LoVo (cell line): ENCODE measurements around the gene ATRN.
"Not testable (repeated sequence)": the region's sequence is repeated elsewhere in the genome, so short reads cannot be mapped to it uniquely, and the experiment has no call there.

ENCODE experiments used
- DNase-seq: peaks from one replicate; pipeline ENCODE4 v3.0.0-alpha.2; 2016; ENCODE audit warnings: low spot score

Gene ATRN

DNA sequence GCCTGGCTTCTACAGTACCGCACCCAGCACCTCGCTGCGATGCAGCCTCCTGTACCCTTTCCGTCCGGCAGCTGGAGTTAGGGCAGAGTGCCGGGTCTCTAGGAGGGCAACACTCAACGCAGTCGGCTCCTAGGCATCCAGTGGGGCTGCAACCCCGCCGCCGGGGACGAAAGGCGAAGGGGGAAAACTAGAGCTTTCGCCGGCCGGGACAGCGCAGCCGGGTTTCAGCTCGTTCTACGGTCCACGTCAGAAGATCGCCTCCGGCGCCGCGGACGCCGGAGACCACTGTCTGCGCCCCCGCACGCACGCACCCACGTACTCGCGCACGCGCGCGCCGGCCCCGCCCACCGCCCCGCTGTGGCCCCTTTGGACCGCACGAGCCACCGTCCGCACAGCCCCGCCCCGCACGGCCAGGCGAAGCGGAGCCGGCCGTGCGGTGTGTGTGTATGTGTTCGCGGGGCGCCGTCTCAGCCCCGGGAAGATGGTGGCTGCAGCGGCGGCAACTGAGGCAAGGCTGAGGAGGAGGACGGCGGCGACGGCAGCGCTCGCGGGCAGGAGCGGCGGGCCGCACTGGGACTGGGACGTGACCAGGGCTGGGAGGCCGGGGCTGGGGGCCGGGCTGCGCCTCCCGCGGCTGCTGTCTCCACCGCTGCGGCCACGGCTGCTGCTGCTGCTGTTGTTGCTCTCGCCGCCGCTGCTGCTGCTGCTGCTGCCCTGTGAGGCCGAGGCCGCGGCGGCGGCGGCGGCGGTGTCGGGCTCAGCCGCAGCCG, at the start of gene ATRN:
TSS of gene ATRN (plus strand) at position 392 of the 770 bp plus-strand sequence. CDS start at position 482, 90 bp downstream.
- DNase-seq = peak; percentile 89

DNA sequence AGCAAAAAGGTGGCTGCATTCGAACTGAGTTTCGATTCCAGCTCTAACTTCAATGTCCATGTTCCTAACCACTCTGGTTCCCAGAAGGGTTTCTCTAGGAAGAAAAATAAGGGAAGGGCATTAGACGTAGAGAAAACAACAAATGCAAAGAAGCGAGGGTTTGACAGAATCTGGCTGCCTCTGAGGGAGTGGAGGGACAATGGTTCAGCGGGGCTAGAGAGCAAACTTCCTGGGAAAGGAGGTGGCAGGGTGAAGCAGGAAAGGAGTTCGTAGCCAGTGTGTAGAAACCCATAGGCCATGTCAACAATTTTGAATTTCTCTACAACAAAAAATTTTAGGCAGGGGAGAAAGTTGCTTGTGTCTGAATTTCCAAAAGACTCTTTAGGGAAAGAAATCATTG, 48.8 kb upstream of the ATRN start:
- no peak for DNase-seq

GRCh38 chr20:3423126-3423525, 47.7 kb upstream of the ATRN start:
- no peak for DNase-seq

DNA sequence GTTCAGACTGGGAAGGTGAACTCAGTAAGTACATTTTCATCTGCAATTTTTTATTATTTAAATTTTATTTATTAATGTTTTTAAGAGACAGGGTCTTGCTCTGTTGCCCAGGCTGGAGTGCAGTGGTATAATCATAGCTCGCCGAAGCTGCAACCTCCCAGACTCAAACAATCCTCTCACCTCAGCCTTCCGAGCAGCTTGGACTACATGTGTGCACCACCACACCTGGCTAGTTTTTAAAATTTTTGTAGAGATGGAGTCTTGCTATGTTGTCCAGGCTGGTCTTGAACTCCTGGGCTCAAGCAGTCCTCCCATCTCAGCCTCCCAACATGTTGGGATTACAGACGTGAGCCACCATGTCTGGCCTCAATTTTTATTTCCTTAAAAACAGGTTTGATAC, 44.1 kb upstream of the ATRN start:
- not testable (repeated sequence) for DNase-seq

DNA sequence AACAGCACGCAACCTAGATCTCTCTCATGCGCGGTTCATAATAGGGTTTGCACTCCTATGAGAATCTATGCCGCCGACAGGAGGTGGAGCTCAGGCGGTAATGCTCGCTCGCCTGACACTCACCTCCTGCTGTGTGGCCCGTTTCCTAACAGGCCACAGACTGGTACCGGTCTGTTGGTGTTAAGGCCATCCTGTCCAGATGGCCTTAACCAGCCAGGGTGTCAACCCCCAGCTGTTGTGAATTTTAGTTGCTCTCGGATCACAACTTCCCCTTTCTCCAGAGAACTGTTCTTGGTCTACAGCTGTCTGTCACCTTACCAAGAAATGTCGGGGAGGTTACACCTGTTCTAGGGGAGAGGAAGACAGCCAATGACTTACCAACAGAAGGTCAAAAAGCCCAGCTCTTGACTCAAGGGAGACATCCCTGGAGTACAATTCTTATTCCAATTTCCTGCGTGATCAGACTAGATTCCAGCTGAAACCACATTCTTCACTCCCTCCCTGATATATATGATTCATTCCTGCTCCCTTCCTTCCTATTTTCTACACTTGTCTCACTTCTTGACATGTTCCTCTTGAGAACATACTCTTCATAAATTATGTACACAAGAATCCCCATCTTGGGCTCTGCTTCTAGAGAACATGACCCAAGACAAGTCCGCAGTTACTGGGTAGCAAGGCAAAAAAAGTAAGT, 40.3 kb upstream of the ATRN start:
- no peak for DNase-seq

DNA sequence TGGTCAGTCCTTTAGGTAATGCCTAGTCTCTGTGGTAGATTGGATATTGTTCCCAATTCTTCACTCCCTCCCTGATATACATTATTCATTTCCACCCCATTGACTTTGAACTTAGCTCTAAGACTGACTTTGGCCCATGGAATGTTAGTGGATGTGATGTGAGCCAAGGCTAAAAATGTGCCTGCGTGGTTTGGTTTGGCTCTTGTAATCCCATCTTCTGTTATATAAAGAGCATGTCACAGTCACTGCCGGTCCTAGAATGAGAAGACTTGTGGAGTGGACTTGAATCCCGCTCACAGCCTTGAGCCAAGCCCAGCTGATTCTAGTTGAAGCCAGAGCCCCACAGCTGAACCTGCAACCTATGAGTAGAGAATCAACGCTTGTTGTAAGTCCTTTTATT, 39.7 kb upstream of the ATRN start:
- no peak for DNase-seq

GRCh38 chr20:3432844-3433243, 38.0 kb upstream of the ATRN start:
- no peak for DNase-seq

DNA sequence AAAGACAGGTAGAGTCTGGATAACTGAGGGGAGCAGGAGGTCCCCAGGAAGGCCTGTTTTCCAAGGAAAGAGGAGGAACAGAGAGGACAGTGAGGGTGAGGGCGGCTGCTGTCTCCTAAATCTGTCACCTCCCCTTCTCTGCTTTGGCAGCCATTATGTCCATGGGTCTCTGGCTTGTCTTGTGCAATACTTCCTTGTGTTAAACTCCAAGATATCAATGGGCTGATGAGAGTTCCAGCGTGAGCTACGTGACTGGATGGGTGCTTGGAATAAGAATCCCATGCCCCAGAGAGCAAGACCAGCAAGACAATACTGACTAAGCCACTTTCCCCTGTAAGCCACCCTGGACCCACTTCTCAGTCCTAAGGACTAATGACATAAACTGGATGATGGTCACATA, 37.1 kb upstream of the ATRN start:
- no peak for DNase-seq

DNA sequence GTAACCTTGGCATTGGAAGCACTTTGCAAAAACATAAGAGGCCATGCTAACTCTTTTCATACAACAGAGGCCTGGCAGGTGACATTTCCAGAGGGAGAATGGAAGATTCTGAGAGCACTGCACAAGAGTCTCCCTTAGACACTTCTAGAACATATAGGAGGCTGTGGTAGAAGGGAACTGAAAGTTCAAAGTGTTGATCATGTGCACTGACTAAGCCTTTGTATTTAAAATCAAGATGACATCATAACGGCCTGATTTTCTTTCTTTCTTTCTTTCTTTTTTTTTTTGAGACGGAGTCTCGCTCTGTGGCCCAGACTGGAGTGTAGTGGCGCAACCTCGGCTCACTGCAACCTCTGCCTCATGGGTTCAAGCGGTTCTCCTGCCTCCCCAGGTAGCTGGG, 36.6 kb upstream of the ATRN start:
- DNase-seq = no peak

- DNase-seq = peak; percentile 39
Observed at GRCh38 chr20:3436864-3437574, 33.8 kb upstream of the ATRN start.

DNA sequence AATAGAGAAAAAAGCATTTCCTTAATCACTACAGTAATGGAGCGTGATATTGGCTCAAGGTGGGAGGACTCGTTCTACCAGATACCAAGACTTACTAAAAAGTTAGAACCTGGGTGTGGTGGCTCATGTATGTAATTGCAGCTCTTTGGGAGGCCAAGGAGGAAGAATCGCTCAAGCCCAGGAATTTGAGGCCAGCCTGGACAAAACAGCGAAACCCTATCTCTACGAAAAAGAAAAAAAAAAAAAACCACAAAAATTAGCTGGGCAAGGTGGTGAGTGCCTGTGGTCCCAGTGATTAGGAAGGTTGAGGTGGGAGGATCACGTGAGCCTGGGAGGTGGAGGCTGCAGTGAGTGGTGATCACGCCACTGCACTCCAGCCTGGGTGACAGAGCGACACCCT, 24.0 kb upstream of the ATRN start:
- peak; percentile 3 for DNase-seq

DNA sequence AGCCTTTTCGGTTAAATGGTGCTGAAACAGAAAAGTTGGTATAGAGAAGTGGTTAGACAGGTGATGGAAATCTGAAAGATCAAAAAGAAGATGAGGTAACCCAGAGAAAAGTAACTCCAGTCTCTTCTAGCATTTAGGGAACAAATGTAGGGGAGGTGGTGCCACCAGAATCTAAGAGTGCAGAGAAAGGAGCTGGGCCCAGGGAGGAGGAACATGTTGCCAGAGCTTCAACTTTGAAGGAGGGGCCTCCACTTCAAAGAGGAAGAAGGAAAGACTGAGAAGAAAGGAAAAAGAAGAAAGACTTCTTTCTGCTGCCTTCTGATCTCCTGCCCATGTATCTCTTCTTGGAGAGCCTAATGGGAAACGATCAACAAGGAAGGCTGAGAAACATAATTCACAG, 23.5 kb upstream of the ATRN start:
- DNase-seq = no peak

- DNase-seq = no peak
Observed at GRCh38 chr20:3449319-3449718, 21.5 kb upstream of the ATRN start.

GRCh38 chr20:3452136-3452535, 18.7 kb upstream of the ATRN start:
- no peak for DNase-seq

DNA sequence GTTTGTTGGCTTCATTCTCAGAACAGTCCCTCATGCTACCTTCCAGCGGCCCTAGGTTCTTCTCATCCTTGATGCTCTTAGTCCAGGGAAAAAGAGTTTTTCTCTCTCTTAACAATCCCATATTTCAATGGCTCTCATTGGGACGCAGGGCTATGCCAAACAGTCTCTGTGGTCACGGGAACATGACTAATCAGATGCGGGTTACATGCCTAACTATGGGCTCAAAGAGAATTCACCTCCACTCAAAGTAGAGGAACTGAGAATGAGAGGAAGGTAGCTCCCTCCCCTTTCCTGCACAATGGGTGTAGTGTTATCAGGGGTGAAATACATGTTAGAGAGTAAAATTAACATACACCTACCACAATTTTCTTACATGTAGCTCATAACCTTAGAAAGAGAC, 18.1 kb upstream of the ATRN start:
- DNase-seq = no peak

DNA sequence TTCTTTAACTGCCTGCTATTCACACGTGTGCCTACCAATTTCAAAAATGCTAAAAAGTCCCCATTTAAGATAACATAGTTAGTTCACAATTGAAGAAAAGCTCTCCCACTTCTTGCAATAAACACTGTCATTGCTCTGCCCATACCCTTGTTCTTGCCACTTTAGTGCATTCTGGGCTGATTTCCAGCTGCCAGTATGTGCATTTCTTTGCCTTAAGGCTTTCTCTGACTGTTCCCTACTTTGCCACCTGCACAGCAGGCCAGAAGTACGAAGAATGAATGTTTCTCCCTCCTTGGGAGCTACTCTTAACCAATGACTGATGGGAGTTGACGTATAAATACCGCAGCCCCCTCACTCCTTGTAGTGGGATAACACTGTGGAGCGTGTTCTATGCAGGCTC, 16.0 kb upstream of the ATRN start:
- DNase-seq = no peak

- DNase-seq = no peak
Observed at GRCh38 chr20:3456648-3457047, 14.2 kb upstream of the ATRN start.

- no peak for DNase-seq
Observed at GRCh38 chr20:3459881-3460307, 10.9 kb upstream of the ATRN start.

DNA sequence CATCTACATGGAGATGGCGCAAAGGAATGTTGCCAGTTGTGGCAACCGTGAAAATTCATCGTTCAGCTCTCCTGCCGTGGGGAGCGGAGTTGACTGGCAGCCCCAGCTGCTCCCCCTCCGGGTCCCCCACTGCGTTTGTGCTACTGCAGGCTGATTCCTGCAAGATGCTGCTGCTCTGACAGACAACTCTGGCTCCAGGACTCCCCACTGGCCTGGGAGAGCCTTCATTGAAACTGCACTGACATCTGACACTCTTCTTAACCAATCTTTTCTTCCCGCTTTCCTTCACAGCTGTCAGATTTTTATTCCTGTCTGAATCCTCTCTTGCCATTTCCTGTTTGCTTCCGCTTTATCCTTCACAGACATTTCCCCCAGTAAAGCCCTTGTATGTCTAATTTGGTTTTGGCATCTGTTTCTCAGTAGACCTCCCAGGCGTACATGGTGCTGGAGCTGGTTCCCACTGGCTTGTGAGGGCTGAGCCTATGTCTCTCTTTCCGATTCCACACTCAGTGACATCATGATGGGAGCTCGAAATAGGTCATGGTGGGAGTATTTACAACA, 9.5 kb upstream of the ATRN start:
- DNase-seq = no peak

- peak; percentile 25 for DNase-seq
Observed at GRCh38 chr20:3461911-3462677, 8.7 kb upstream of the ATRN start.

- DNase-seq = no peak
Observed at GRCh38 chr20:3464166-3464565, 6.7 kb upstream of the ATRN start.

DNA sequence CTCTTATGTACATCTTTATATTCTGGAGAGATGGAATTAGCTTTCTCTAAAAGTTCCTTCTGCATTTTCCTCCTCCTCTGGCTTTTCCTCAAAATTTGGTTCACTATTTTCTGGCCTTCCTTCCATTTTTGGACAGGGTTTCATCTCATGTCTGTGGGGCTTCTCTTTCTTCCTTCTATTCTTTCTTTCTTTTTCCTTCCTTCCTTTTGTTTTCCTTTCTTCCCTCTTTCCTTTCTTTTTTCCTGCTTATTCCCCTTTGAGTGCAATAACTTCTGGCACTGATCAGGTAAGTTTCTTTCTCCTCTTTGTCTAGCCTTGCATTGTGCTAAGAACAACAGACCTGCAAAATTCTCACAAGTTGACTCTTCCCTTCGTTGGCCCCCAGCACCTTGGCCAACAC, 5.5 kb upstream of the ATRN start:
- DNase-seq = no peak
